ENCODE results near the gene RSL1D1. TPM values are rescaled to one million over a fixed set of nuclear protein-coding genes. Genes with fewer than 3 reads are reported as not detected.

Gene RSL1D1
- total and polyA plus RNA-seq, 11 donors: 38.3 to 125 (median 88.1) TPM

DNA sequence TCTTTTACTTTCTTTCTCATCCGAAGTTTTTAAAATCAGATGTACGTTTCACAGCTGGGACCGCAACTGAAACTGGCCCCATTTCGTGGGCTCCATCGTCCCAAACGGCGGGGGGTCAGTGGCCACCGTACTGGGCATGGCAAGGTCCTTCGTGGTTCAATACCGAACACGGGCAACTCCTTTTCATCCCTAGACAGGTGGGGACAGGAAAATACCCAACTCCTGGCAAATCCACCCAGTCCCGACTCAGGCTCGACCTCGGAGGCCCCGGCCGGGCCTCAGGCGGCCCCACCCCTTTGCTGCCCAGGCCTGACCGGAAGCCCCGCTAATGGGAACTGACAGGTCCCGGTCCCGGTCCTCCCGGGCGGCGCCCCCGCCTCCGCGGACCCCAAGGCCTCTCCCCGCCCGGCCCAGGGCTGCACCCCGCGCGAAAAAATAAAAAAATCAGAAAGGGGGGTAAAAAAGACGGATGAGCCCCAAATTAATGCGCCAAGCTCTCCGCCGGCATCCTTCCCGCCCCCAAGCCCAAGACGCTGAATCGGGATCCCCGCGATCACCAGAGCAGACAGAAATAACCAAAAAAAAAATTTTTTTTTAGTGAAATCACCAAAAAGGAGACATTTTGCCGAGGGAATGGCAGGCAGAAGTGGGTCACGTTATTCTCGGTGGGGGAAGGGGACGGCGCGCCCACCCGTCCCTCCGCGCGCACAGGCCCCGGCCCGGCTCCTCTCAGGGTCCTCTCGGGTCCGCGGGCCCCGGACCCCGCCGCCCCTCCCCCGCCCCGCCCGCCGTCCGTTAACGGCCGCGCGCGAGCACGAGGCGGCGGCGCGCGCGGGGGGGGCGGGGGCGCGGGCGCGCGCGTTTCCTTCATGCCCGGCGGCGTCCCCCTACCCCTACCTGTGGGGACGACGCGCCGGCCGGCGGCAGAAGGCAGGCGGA lies 54.8 kb downstream of the RSL1D1 start:
- WGBS, 4 donors: 1 to 2% (median 1%) methylated on average over 58 to 91 of the region's 93 CpGs
- Histone ChIP-seq H3K27me3 (no peaks in the 10 kb centered on the region), H3K27ac (peak overlapping the region; percentile 87 to 99 (median 98)), H3K4me1 (peaks cover 8 to 85% (median 62%) of the 10 kb centered on the region in 12 donors), H3K9me3 (no peaks in the 10 kb centered on the region), H3K36me3 (peaks cover 0 to 26% (median 7%) of the 10 kb centered on the region in 9 donors), H3K4me3 (peak overlapping the region; percentile 59 to 100 (median 96))
- DNase-seq: peak; percentile 78 to 86 (median 80)
- TF ChIP-seq, protein P1, sequence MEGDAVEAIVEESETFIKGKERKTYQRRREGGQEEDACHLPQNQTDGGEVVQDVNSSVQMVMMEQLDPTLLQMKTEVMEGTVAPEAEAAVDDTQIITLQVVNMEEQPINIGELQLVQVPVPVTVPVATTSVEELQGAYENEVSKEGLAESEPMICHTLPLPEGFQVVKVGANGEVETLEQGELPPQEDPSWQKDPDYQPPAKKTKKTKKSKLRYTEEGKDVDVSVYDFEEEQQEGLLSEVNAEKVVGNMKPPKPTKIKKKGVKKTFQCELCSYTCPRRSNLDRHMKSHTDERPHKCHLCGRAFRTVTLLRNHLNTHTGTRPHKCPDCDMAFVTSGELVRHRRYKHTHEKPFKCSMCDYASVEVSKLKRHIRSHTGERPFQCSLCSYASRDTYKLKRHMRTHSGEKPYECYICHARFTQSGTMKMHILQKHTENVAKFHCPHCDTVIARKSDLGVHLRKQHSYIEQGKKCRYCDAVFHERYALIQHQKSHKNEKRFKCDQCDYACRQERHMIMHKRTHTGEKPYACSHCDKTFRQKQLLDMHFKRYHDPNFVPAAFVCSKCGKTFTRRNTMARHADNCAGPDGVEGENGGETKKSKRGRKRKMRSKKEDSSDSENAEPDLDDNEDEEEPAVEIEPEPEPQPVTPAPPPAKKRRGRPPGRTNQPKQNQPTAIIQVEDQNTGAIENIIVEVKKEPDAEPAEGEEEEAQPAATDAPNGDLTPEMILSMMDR (IDR thresholded peaks at IDR 0.05): no peak
- peak in 1 of 2 donors; percentile 18 for TF ChIP-seq POLR2A (IDR thresholded peaks at IDR 0.05)
- ATAC-seq: peak in 3 of 4 donors; percentile 55 to 62 (median 57)
- intact Hi-C loops (cut with DNase I): loop anchor here in 9 of 10 donors (2.0 to 10.0 kb wide), 7 partner anchors 52 to 854 kb away; partner anchors contain the start of genes TXNDC11 (in 7 of the 9), RSL1D1 (in 2 of the 9), CLEC16A (in 1 of the 9) and DEXI (in 1 of the 9)

DNA sequence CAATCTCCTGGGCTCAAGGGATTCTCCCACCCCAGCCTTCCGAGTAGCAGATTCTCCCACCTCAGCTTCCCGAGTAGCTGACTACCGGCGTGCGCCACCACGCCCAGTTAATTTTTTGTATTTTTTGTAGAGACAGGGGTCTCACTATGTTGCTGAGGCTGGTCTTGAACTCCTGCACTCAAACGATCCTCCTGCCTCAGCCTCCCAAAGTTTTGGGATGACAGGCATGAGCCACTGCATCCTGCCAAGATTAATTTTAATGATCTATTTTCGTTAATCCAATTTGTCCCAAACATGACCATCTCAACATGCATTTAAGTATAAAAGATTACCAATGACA lies 55.5 kb downstream of the RSL1D1 start:
- DNase-seq (peak in 1 of 5 donors; percentile 29), ATAC-seq (no peak)
- peak overlapping the region; percentile 59 to 100 (median 96) for H3K4me3 ChIP-seq
- H3K36me3 ChIP-seq: peaks cover 0 to 26% (median 7%) of the 10 kb centered on the region in 9 donors
- intact Hi-C loops (cut with DNase I): loop anchor here in 9 of 10 donors (2.0 to 10.0 kb wide), 7 partner anchors 51 to 854 kb away; partner anchors contain the start of genes TXNDC11 (in 7 of the 9), RSL1D1 (in 2 of the 9), CLEC16A (in 1 of the 9) and DEXI (in 1 of the 9)
- peak overlapping the region in 11 of 12 donors; percentile 87 to 99 (median 99) for H3K27ac ChIP-seq
- no peaks in the 10 kb centered on the region for H3K9me3 ChIP-seq
- H3K27me3 ChIP-seq: no peaks in the 10 kb centered on the region
- 53 to 65% (median 58%) methylated on average over 8 of the region's 8 CpGs for WGBS, 4 donors
- TF ChIP-seq, protein P1 (IDR thresholded peaks at IDR 0.05): no peak
- TF ChIP-seq POLR2A (IDR thresholded peaks at IDR 0.05): no peak
- peaks cover 8 to 82% (median 66%) of the 10 kb centered on the region in 12 donors for H3K4me1 ChIP-seq

DNA sequence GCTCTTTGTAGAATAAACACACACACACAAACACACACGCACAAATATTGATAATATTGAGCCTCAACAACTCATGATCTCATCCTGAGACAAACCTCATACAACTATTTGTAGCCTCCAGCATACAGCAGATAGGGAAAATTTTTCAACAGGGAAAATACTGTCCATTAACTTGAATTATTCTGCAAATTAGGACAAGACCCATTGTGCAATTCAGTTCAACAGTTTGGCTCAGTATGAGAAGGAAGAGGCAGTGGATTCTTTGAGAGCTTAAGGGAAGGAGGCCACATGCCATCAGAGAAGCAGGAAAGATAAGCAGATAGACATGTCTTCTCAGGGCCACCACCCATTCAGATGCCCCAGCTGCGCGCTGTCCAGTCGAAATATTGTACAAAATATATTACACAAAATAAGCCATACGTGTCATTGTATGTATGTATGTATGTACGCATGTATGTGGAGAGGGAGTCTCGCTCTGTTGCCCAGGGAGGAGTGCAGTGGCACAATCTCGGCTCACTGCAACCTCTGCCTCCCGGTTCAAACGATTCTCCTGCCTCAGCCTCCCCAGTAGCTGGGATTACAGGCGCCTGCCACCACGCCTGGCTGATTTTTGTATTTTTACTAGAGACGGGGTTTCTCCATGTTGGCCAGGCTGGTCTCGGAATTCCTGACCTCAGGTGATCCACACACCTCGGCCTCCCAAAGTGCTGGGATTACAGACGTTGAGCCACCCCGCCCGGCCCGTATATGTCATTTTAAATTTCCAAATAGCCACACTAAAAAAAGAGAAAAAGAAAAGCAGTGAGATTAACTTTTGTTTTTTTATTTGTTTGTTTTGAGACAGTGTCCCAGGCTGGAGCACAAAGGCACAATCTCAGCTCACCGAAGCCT lies 56.1 kb downstream of the RSL1D1 start:
- 82 to 88% (median 85%) methylated on average over 20 of the region's 20 CpGs for WGBS, 4 donors
- intact Hi-C loops (cut with DNase I): loop anchor here in 9 of 10 donors (5.0 to 10.0 kb wide), 6 partner anchors 43 to 853 kb away; partner anchors contain the start of genes TXNDC11 (in 6 of the 9), CLEC16A (in 1 of the 9), DEXI (in 1 of the 9) and RSL1D1 (in 1 of the 9)
- TF ChIP-seq, protein P1 (IDR thresholded peaks at IDR 0.05): no peak
- TF ChIP-seq POLR2A (IDR thresholded peaks at IDR 0.05): no peak

More for the DNA sequence above, 56.1 kb downstream of the RSL1D1 start:
- Histone ChIP-seq H3K4me3 (peak overlapping the region in 11 of 12 donors; percentile 59 to 100 (median 96)), H3K9me3 (no peaks in the 10 kb centered on the region), H3K27me3 (no peaks in the 10 kb centered on the region), H3K36me3 (peaks cover 0 to 31% (median 9%) of the 10 kb centered on the region in 9 donors), H3K27ac (peak overlapping the region in 10 of 12 donors; percentile 95 to 99 (median 99)), H3K4me1 (peaks cover 8 to 82% (median 66%) of the 10 kb centered on the region in 12 donors)
- ATAC-seq (no peak), DNase-seq (peak in 1 of 5 donors; percentile 44)

Measured in heart left ventricle (tissue), 16 donors.